Smooth muscle cell (in vitro differentiated cells): ENCODE data around the gene SH3PXD2A. TPM values are rescaled to one million over a fixed set of nuclear protein-coding genes. Genes with fewer than 3 reads are reported as not detected.

Experiments used
- DNase-seq: peaks from one replicate; lab custom pipeline; 2025; ENCODE audit not compliant: unreplicated experiment; lab: John Stamatoyannopoulos, UW
- H2AFZ ChIP-seq: fragments of 200-600 bp; sonication (generic); 2 replicates; pipeline ENCODE4 v1.6.0; 2016; ENCODE audit warnings: antibody characterized with exemption, low read depth, mild to moderate bottlenecking
- H3F3A ChIP-seq: fragments of 200-600 bp; sonication (generic); 2 replicates; pipeline ENCODE4 v1.6.0; 2017; ENCODE audit warnings: antibody characterized with exemption, low read depth
- H3K27ac ChIP-seq: fragments of 200-600 bp; sonication (generic); 2 replicates; pipeline ENCODE4 v1.5.1; 2016; ENCODE audit warnings: low read depth, mild to moderate bottlenecking
- H3K27me3 ChIP-seq: fragments of 200-600 bp; sonication (generic); 2 replicates; pipeline ENCODE4 v1.6.1; 2016; ENCODE audit warnings: low read depth, mild to moderate bottlenecking
- H3K36me3 ChIP-seq: fragments of 200-600 bp; sonication (generic); 2 replicates; pipeline ENCODE4 v1.5.1; 2016; ENCODE audit warnings: low read depth
- H3K4me1 ChIP-seq: fragments of 200-600 bp; sonication (generic); 2 replicates; pipeline ENCODE4 v1.5.1; 2016; ENCODE audit warnings: low read depth
- H3K4me2 ChIP-seq: fragments of 200-600 bp; sonication (generic); 2 replicates; pipeline ENCODE4 v1.6.0; 2016; ENCODE audit warnings: mild to moderate bottlenecking
- H3K4me3 ChIP-seq: fragments of 200-600 bp; sonication (generic); 2 replicates; pipeline ENCODE4 v1.5.1; 2016; ENCODE audit warnings: mild to moderate bottlenecking
- H3K79me2 ChIP-seq: fragments of 200-600 bp; sonication (generic); 2 replicates; pipeline ENCODE4 v1.6.0; 2016; ENCODE audit warnings: low read depth, mild to moderate bottlenecking
- H3K9ac ChIP-seq: fragments of 200-600 bp; sonication (generic); 2 replicates; pipeline ENCODE4 v1.6.0; 2016; ENCODE audit warnings: low read depth
- H3K9me3 ChIP-seq: fragments of 200-600 bp; sonication (generic); replicated peaks from 2 replicates; pipeline ENCODE4 v1.5.1; 2016; ENCODE audit warnings: low read depth
- H4K20me1 ChIP-seq: fragments of 200-600 bp; sonication (generic); 2 replicates; pipeline ENCODE4 v1.6.0; 2016; ENCODE audit warnings: low read depth
- WGBS: methylation state at CpG from one replicate; pipeline ENCODE4 v1.1.7; 2016; ENCODE audit warnings: low lambda C conversion rate; 5-methylcytosine and 5-hydroxymethylcytosine counted together
- polyA plus RNA-seq: library from polyadenylated mRNA; unstranded; fragments of >200 nt; fragmentation: Nextera tagmentation; extraction: Ambion mirVana; gene quantifications from 2 replicates; pipeline ENCODE4 v1.2.1, GENCODE V29; 2016
- total RNA-seq: library from RNA; depleted of rRNA; stranded (reverse); fragments of >200 nt; gene quantifications from 2 replicates; pipeline ENCODE4 v1.2.3, GENCODE V29; 2014
- TF ChIP-seq, protein P1 (sequence below): fragments of 200-600 bp; sonication (generic); IDR thresholded peaks from 2 replicates; pipeline ENCODE4 v1.5.1; 2017; ENCODE audit warnings: borderline replicate concordance, mild to moderate bottlenecking, antibody characterized with exemption; ENCODE audit not compliant: insufficient read depth, poor library complexity, severe bottlenecking

SH3PXD2A gene
- total and polyA plus RNA-seq, 2 experiments from 2014 or later, result 30.1 to 37.9 TPM

DNA sequence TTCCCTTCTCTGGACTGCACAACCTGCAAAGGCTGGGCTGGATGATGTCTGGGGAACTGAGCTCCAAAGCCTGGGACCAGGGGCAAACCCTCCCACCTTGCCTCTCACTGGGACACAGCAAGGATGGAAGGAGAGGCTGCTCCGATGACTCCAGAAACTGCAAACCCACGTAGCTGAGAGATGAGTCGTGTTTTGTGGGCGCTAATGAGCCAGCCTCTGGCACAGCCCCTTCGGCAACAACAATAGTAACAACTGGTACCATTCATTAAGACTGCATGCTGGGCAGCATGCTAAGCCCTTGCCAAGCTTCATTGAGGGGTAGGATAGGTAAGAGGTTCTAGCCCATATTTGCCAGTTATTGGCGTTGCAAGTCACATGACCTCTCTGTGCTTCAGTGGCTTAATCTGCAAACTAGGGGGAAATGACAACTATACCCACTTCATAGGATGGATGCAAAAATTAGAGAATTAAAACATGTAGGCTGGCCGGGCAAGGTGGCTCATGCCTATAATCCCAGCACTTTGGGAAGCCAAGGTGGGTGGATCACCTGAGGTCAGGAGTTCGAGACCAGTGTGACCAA, 145.9 kb downstream of the SH3PXD2A start:
- no peaks in the 10 kb centered on the region for H3K36me3 ChIP-seq

DNA sequence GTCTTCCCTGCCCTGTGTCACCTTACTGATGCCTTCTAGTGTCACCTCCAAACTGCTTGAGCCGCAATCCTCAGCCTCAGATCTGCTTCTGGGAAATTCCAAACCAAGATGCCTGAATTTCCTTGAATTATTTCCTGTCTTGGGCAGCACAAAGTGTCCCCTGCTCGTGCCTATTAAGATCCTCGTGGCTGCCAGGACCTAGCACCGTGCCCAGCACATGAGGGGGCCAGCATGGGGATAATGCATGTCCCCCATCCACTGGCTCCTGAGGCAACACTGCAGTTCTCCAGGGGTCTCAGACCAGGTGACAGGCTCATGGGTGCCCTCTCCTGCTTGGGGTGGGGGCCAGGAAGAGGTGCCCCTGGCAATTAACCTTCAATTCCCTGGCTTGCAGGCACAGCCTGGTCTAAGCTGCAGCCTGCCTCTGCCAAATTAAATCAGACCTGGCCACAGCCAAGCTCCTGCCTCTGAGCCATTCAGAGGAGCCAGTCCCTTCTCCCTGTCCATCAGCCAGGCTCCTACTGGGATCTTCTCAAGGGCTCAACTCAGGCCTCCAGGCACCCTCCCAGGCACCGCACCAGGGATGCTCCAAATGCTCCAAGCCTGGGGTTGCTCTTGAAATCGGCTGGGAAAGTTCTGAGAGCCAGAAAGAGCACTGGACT, 146.6 kb downstream of the SH3PXD2A start:
- WGBS, result 96% methylated on average over 6 of the region's 6 CpGs
- Histone ChIP-seq H3K27ac (no peak overlapping the region), H3K4me3 (no peak overlapping the region), H2AFZ (no peak overlapping the region), H3K27me3 (no peaks in the 10 kb centered on the region), H4K20me1 (peaks cover 62% of the 10 kb centered on the region), H3K9ac (no peak overlapping the region), H3K36me3 (no peaks in the 10 kb centered on the region), H3K4me1 (no peaks in the 10 kb centered on the region), H3K79me2 (no peaks in the 10 kb centered on the region), H3K4me2 (no peak overlapping the region), H3K9me3 (no peaks in the 10 kb centered on the region), H3F3A (no peaks in the 10 kb centered on the region)
- DNase-seq, result no peak
- TF ChIP-seq, protein P1, sequence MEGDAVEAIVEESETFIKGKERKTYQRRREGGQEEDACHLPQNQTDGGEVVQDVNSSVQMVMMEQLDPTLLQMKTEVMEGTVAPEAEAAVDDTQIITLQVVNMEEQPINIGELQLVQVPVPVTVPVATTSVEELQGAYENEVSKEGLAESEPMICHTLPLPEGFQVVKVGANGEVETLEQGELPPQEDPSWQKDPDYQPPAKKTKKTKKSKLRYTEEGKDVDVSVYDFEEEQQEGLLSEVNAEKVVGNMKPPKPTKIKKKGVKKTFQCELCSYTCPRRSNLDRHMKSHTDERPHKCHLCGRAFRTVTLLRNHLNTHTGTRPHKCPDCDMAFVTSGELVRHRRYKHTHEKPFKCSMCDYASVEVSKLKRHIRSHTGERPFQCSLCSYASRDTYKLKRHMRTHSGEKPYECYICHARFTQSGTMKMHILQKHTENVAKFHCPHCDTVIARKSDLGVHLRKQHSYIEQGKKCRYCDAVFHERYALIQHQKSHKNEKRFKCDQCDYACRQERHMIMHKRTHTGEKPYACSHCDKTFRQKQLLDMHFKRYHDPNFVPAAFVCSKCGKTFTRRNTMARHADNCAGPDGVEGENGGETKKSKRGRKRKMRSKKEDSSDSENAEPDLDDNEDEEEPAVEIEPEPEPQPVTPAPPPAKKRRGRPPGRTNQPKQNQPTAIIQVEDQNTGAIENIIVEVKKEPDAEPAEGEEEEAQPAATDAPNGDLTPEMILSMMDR, result no peak

More for the DNA sequence above, 145.9 kb downstream of the SH3PXD2A start:
- H2AFZ ChIP-seq, result no peak overlapping the region
- H3K9ac ChIP-seq, result no peak overlapping the region
- no peaks in the 10 kb centered on the region for H3K9me3 ChIP-seq
- H3K79me2 ChIP-seq, result no peaks in the 10 kb centered on the region
- H3K27me3 ChIP-seq, result no peaks in the 10 kb centered on the region
- H3K27ac ChIP-seq, result no peak overlapping the region
- no peak overlapping the region for H3K4me2 ChIP-seq
- no peak overlapping the region for H3K4me3 ChIP-seq
- peaks cover 55% of the 10 kb centered on the region for H4K20me1 ChIP-seq
- no peaks in the 10 kb centered on the region for H3F3A ChIP-seq
- H3K4me1 ChIP-seq, result no peaks in the 10 kb centered on the region
- 59% methylated on average over 8 of the region's 8 CpGs for WGBS
- TF ChIP-seq, protein P1, result no peak
- no peak for DNase-seq

DNA sequence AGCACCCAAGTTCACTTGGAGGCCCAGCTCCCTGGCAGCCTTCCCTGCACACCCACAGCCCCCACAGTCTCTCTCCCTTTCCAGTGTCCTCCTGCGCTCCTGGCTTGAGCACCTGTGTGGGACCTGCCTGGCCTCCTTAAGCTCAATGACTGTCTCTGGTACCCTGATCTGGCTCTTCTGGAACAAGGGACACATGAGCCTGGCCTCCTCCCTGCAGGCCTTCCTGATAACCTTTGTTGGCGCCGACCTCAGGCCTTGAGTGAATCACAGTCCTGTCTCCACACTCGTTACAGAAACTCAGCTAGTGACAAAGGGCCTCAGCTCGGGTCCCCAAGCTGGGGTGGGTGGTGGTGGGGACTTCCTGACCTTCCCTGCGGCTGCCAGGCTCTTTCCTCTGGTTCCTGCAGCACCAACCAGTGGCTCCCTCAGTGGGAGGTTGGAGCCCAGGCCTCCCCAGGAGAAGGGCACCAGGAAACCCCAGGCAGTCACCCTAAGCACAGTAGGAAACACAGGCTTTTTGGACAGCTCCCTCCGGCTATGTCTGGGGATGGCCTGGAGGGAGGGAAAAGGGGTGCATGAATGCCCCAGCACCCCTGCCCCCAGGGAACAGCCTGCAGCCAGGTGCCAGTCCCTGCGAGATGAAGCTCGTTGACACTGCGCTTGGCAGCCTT, 147.3 kb downstream of the SH3PXD2A start:
- WGBS, result 95% methylated on average over 10 of the region's 10 CpGs
- H3K27me3 ChIP-seq, result no peaks in the 10 kb centered on the region
- no peak overlapping the region for H3K4me3 ChIP-seq
- H3K4me2 ChIP-seq, result no peak overlapping the region
- no peaks in the 10 kb centered on the region for H3K4me1 ChIP-seq
- no peaks in the 10 kb centered on the region for H3K36me3 ChIP-seq
- H3K9me3 ChIP-seq, result no peaks in the 10 kb centered on the region
- H3K27ac ChIP-seq, result no peak overlapping the region
- no peak overlapping the region for H3K9ac ChIP-seq
- no peak overlapping the region for H2AFZ ChIP-seq
- no peaks in the 10 kb centered on the region for H3K79me2 ChIP-seq
- TF ChIP-seq, protein P1, result no peak
- DNase-seq, result no peak
- H4K20me1 ChIP-seq, result peaks cover 69% of the 10 kb centered on the region
- no peaks in the 10 kb centered on the region for H3F3A ChIP-seq
